Right lobe of liver (tissue), 6 donors: ENCODE measurements around the gene ARID3A. TPM values are rescaled to one million over a fixed set of nuclear protein-coding genes. Genes with fewer than 3 reads are reported as not detected.

Experiments used
- ATAC-seq, 4 donors: fragments of 200-7000 bp; cut with Tn5 transposase; one replicate each; pipeline ENCODE4 v1.9.1; 2020; ENCODE audit warnings: mild to moderate bottlenecking in 4 of 4, moderate library complexity in 4 of 4
- DNase-seq, 3 donors: peaks; one replicate each; pipeline ENCODE4 v3.0.0-alpha.2; 2020
- H3K27ac ChIP-seq, 3 donors: fragments of 200-600 bp; one replicate each; pipeline ENCODE4 v1.8.0; 2022
- H3K27me3 ChIP-seq, 2 donors: fragments of 200-600 bp; one replicate each; pipeline ENCODE4 v1.8.0; 2022
- H3K36me3 ChIP-seq, 4 donors: fragments of 200-600 bp; sonication (generic) in 1 of 4; one replicate each; pipeline versions ENCODE4 v1.5.1 to v1.8.0; 2017 to 2022; ENCODE audit warnings: control low read depth in 1 of 4
- H3K4me1 ChIP-seq, 4 donors: fragments of 200-600 bp; sonication (generic) in 1 of 4; one replicate each; pipeline versions ENCODE4 v1.5.1 to v1.8.0; 2017 to 2022; ENCODE audit warnings: control low read depth in 1 of 4
- H3K4me3 ChIP-seq, 3 donors: fragments of 200-600 bp; one replicate each; pipeline ENCODE4 v1.8.0; 2022
- H3K9me3 ChIP-seq, 4 donors: fragments of 200-600 bp; sonication (generic) in 1 of 4; one replicate each; pipeline versions ENCODE4 v1.5.1 to v1.8.0; 2017 to 2022; ENCODE audit warnings: control low read depth in 1 of 4
- CTCF ChIP-seq, 4 donors: fragments of 200-600 bp in 3 of 4; fragments of 450-650 bp in 1 of 4; IDR thresholded peaks; one replicate each; pipeline versions ENCODE4 v1.5.1 to v1.8.0; 2016 to 2022; ENCODE audit warnings: antibody characterized with exemption in 4 of 4, mild to moderate bottlenecking in 2 of 4
- POLR2A ChIP-seq: fragments of 450-650 bp; IDR thresholded peaks from one replicate; pipeline ENCODE4 v1.6.1; 2017; ENCODE audit warnings: antibody characterized with exemption, mild to moderate bottlenecking
- WGBS: methylation state at CpG from one replicate; pipeline ENCODE4 v1.1.6; 2018; ENCODE audit warnings: low coverage, low lambda C conversion rate; ENCODE audit not compliant: insufficient coverage; ENCODE audit errors: missing lambda C conversion rate; 5-methylcytosine and 5-hydroxymethylcytosine counted together
- intact Hi-C, 2 donors: fragments of 100-400 bp; cut with DNase I; formaldehyde crosslinking; loops; one replicate each; pipeline versions ENCODE4 v1.11.2 to v1.14.1; 2022
- total RNA-seq, 6 experiments: library from RNA; depleted of rRNA in 2 of 6; stranded (reverse); fragments of >200 nt in 2 of 6; fragmentation: NEBNext Ultra II Directional in 3 of 6; extraction: Animal tissue kit (Norgen Biotek cat#: 25700) in 3 of 6; gene quantifications; one replicate each; pipeline versions ENCODE4 v1.1.0 to v1.2.4, GENCODE V29; 2016 to 2023
- donor health status: DM: no; HTN: yes; CAD: no.
- donor health status: DM: no; HTN: no; CAD: no.
- donor health status: DM: no; HTN: no; CAD: no.
- donor health status: DM: no; HTN: yes; CAD: no.
- donor health status: DM: no; HTN: yes; CAD: no.

Gene ARID3A
- total RNA-seq, 6 experiments from 2014 or later = 0.74 to 5.3 (median 1.9) TPM

- 100% methylated on average over 3 of the region's 51 CpGs for WGBS
- peaks cover 0 to 12% (median 2%) of the 10 kb centered on the region in 4 donors for H3K36me3 ChIP-seq
- intact Hi-C loops = no loop called here
- DNase-seq (no peak), ATAC-seq (no peak)
- no peak overlapping the region for H3K4me3 ChIP-seq
- H3K27ac ChIP-seq = no peak overlapping the region
- TF ChIP-seq POLR2A (no peak), CTCF (IDR thresholded peaks at IDR 0.05) (no peak)
- no peaks in the 10 kb centered on the region for H3K9me3 ChIP-seq
- no peaks in the 10 kb centered on the region for H3K27me3 ChIP-seq
- no peaks in the 10 kb centered on the region for H3K4me1 ChIP-seq
Measured at GRCh38 chr19:884420-885211, 41.2 kb upstream of the ARID3A start.

GRCh38 chr19:885536-886224 is 40.2 kb upstream of the ARID3A start:
- H3K4me1 ChIP-seq = no peaks in the 10 kb centered on the region
- no peak for TF ChIP-seq POLR2A
- no peak for TF ChIP-seq CTCF (IDR thresholded peaks at IDR 0.05)
- no peak for DNase-seq
- no CpG with 5 or more reads among the region's 64 CpGs for WGBS
- no peaks in the 10 kb centered on the region for H3K9me3 ChIP-seq
- H3K27ac ChIP-seq = no peak overlapping the region
- intact Hi-C loops = no loop called here
- no peak overlapping the region for H3K4me3 ChIP-seq
- no peaks in the 10 kb centered on the region for H3K27me3 ChIP-seq
- peaks cover 0 to 19% (median 2%) of the 10 kb centered on the region in 4 donors for H3K36me3 ChIP-seq
- ATAC-seq = no peak

- Histone ChIP-seq H3K4me1 (no peaks in the 10 kb centered on the region), H3K27me3 (no peaks in the 10 kb centered on the region), H3K27ac (no peak overlapping the region), H3K4me3 (no peak overlapping the region), H3K36me3 (peaks cover 0 to 13% (median 2%) of the 10 kb centered on the region in 4 donors), H3K9me3 (no peaks in the 10 kb centered on the region)
- no peak for TF ChIP-seq CTCF (IDR thresholded peaks at IDR 0.05)
- no peak for ATAC-seq
- WGBS = 88% methylated on average over 16 of the region's 16 CpGs
- no peak for DNase-seq
- intact Hi-C loops = no loop called here
Measured at GRCh38 chr19:887072-887471, 38.8 kb upstream of the ARID3A start.

GRCh38 chr19:887599-887998 is 38.2 kb upstream of the ARID3A start:
- Histone ChIP-seq H3K4me3 (no peak overlapping the region), H3K4me1 (no peaks in the 10 kb centered on the region), H3K9me3 (no peaks in the 10 kb centered on the region), H3K27me3 (no peaks in the 10 kb centered on the region), H3K27ac (no peak overlapping the region), H3K36me3 (peaks cover 0 to 13% (median 2%) of the 10 kb centered on the region in 4 donors)
- DNase-seq = no peak
- 93% methylated on average over 5 of the region's 10 CpGs for WGBS
- ATAC-seq = no peak
- intact Hi-C loops = no loop called here
- TF ChIP-seq POLR2A = no peak
